Endothelial cell of umbilical vein (primary cell): ENCODE results near the gene PDE6D. TPM values are rescaled to one million over a fixed set of nuclear protein-coding genes. Genes with fewer than 3 reads are reported as not detected.
A peak's percentile ranks its signal among the peaks of the same experiment; 100 is the strongest.

Experiments
- BruUV-seq: library from RNA; stranded (reverse); fragments of 400-500 nt; replicated peaks from 2 replicates; lab custom pipeline; 2021; lab: Mats Ljungman, UMichigan
- CTCF ChIA-PET: fragments of 300-600, 350-600 bp; sonication (Branson Sonifier 250); formaldehyde crosslinking; loops from one replicate; lab custom pipeline; 2021; ENCODE audit warnings: antibody characterized with exemption, inconsistent platforms; lab: Charles Lee
- POLR2A ChIA-PET: fragments of 300-600, 350-600 bp; sonication (Branson Sonifier 250); formaldehyde crosslinking; loops from one replicate; lab custom pipeline; 2021; ENCODE audit warnings: antibody characterized with exemption, inconsistent platforms; lab: Charles Lee
- DNase-seq: peaks from one replicate; pipeline ENCODE4 v3.0.0-alpha.2; 2011; ENCODE audit warnings: low read depth, low spot score
- FAIRE-seq: peaks from 2 replicates; lab custom pipeline; 2011; peaks lifted over from hg19 to GRCh38; lab: Jason Lieb, UNC
- H2AFZ ChIP-seq: 2 replicates; pipeline ENCODE4 v1.6.0; 2012; ENCODE audit warnings: low read depth, low read length, control low read depth, inconsistent platforms
- H3K27ac ChIP-seq: 2 replicates; pipeline ENCODE4 v1.5.1; 2011; ENCODE audit warnings: low read depth, mild to moderate bottlenecking, control low read depth, low read length, moderate library complexity; ENCODE audit not compliant: insufficient read depth
- H3K27me3 ChIP-seq, 2 experiments: 2 replicates each; pipeline versions ENCODE4 v1.6.0 to v1.6.1; 2011; ENCODE audit warnings: low read length in 2 of 2, mixed read lengths in 1 of 2; ENCODE audit not compliant: control insufficient read depth in 2 of 2, insufficient read depth in 2 of 2
- H3K36me3 ChIP-seq, 2 experiments: 2 replicates in 1 of 2; 3 replicates in 1 of 2; pipeline ENCODE4 v1.5.1; 2011; ENCODE audit warnings: low read length in 2 of 2, mild to moderate bottlenecking in 1 of 2, moderate library complexity in 1 of 2; ENCODE audit not compliant: control insufficient read depth in 2 of 2, insufficient read depth in 2 of 2; ENCODE audit errors: extremely low read depth in 1 of 2
- H3K4me1 ChIP-seq: 3 replicates; pipeline ENCODE4 v1.5.1; 2011; ENCODE audit warnings: mild to moderate bottlenecking, low read length; ENCODE audit not compliant: control insufficient read depth, insufficient read depth; ENCODE audit errors: extremely low read depth
- H3K4me2 ChIP-seq: 2 replicates; pipeline ENCODE4 v1.6.1; 2011; ENCODE audit warnings: low read length, control low read depth, mixed read lengths; ENCODE audit not compliant: insufficient read depth
- H3K4me3 ChIP-seq, 3 experiments: fragments of 200-600 bp in 1 of 3; sonication (generic), shearing (Covaris generic) in 1 of 3; replicated peaks in 1 of 3; 2 replicates each; pipeline ENCODE4 v1.5.1; 2011 to 2016; ENCODE audit warnings: control low read depth in 3 of 3, low read length in 3 of 3, mild to moderate bottlenecking in 2 of 3, inconsistent platforms in 1 of 3, low read depth in 1 of 3, moderate library complexity in 1 of 3; ENCODE audit not compliant: insufficient read depth in 1 of 3
- H3K79me2 ChIP-seq: 2 replicates; pipeline ENCODE4 v1.6.0; 2012; ENCODE audit warnings: low read length, inconsistent platforms; ENCODE audit not compliant: control insufficient read depth, insufficient read depth
- H3K9ac ChIP-seq: replicated peaks from 2 replicates; pipeline ENCODE3; 2011; ENCODE audit warnings: low read length, control low read depth; ENCODE audit not compliant: insufficient read depth; ENCODE audit errors: extremely low read depth
- H3K9me1 ChIP-seq: replicated peaks from 3 replicates; pipeline ENCODE4 v1.6.0; 2011; ENCODE audit warnings: mild to moderate bottlenecking, low read length; ENCODE audit not compliant: control insufficient read depth, insufficient read depth; ENCODE audit errors: extremely low read depth
- H3K9me3 ChIP-seq: replicated peaks from 2 replicates; pipeline ENCODE4 v1.5.1; 2012; ENCODE audit warnings: low read length, inconsistent platforms; ENCODE audit not compliant: control insufficient read depth, insufficient read depth
- H4K20me1 ChIP-seq: replicated peaks from 2 replicates; pipeline ENCODE3; 2011; ENCODE audit warnings: mild to moderate bottlenecking, low read length; ENCODE audit not compliant: control insufficient read depth, insufficient read depth; ENCODE audit errors: extremely low read depth
- EZH2 ChIP-seq: IDR thresholded peaks from 2 replicates; pipeline ENCODE4 v1.6.1; 2012; ENCODE audit warnings: borderline replicate concordance, low read depth, mild to moderate bottlenecking, moderate library complexity, low read length, inconsistent platforms; ENCODE audit not compliant: severe bottlenecking
- FOS ChIP-seq: IDR thresholded peaks from 2 replicates; pipeline ENCODE4 v1.6.1; 2011; ENCODE audit warnings: mild to moderate bottlenecking, low read length, moderate library complexity, borderline replicate concordance; ENCODE audit not compliant: insufficient read depth
- JUN ChIP-seq: IDR thresholded peaks from 2 replicates; pipeline ENCODE4 v1.6.1; 2011; ENCODE audit warnings: borderline replicate concordance, low read depth; ENCODE audit not compliant: insufficient read length, insufficient read depth
- MYC ChIP-seq: IDR thresholded peaks from one replicate; pipeline ENCODE4 v1.6.1; 2011; ENCODE audit warnings: mild to moderate bottlenecking, low read depth, low read length
- POLR2A ChIP-seq: IDR thresholded peaks from 2 replicates; pipeline ENCODE4 v1.6.1; 2012; ENCODE audit warnings: low read depth, mild to moderate bottlenecking, control low read depth, low read length
- POLR2AphosphoS5 ChIP-seq: IDR thresholded peaks from 2 replicates; pipeline ENCODE4 v1.6.1; 2012; ENCODE audit warnings: low read depth, mild to moderate bottlenecking, control low read depth, low read length, moderate library complexity; ENCODE audit not compliant: insufficient read depth
- dilution Hi-C: fragments of 300-500 bp; cut with MboI; formaldehyde crosslinking; loops from one replicate; pipeline ENCODE4 v1.15.0; 2019; ENCODE audit warnings: low sequenced_read_pairs; ENCODE audit not compliant: extremely low pct_ligation_motif_present
- intact Hi-C: fragments of 100-400 bp; cut with micrococcal nuclease; formaldehyde crosslinking; loops from one replicate; pipeline ENCODE4 v1.10.0; 2022
- polyA plus RNA-seq, 4 experiments: library from polyadenylated mRNA; depleted of rRNA in 3 of 4; stranded (reverse) in 3 of 4; unstranded in 1 of 4; fragments of >200 nt; gene quantifications; 2 replicates each; pipeline versions ENCODE4 v1.2.1 to v1.2.3, GENCODE V29; 2011 to 2012; ENCODE audit warnings: missing spikeins in 1 of 4
- total RNA-seq: library from RNA; stranded (reverse); gene quantifications from 2 replicates; pipeline ENCODE4 v1.2.3, GENCODE V29; 2021
- TF ChIP-seq, protein P1 (sequence below), 2 donors: IDR thresholded peaks; 1 replicate in 1 of 2; 2 replicates in 1 of 2; pipeline ENCODE4 v1.5.1; 2011; ENCODE audit warnings: low read length in 2 of 2, mild to moderate bottlenecking in 2 of 2, moderate library complexity in 2 of 2, control low read depth in 1 of 2, inconsistent platforms in 1 of 2, low read depth in 1 of 2; ENCODE audit not compliant: insufficient read depth in 1 of 2; ENCODE audit errors: extremely low read depth in 1 of 2

Gene PDE6D
- total and polyA plus RNA-seq, 2 donors (not counting 3 experiments of a cell fraction or from before 2014, with no cell fraction given), result 23.8 to 36.8 TPM

DNA sequence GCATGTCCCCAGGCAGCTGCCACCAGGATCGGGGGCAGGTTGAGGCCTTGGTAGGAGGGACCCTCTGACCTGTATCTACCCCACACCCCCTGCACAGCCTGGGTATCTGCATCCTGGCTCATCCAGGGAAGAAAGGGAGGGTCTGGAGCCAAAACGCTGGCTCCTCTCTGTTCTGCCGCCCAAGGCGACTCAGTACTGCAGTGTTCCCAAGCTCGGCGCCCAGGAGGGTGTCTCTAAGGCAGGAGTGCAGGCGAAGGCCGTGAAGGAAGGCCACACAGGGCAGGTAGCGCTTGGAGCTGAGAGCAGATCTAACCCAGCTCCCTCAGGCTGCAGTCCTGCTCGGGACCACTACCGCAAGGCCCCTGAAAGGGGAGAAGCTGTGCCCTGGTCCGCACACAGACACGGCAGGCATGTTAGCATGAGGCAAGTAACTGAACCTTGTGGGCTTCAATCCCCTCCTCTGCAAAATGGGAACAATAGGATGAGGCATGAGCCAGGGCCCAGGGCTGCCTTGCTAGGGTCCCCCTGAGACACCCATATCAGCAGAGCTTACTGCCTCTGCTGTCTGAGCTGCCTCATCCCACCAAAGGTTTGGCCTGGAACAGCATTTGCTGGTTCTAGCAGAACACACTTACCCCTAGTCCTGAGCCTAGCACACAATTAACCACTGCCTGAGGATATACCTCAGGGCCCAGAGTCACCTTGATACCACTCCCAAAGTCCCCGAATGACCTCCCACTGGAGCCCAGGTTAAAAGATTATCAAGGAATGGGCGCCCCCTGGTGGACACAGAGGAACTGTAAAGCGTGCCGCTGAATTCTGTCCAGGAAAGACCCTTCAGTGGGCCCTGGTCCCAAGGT is 66.2 kb downstream of the PDE6D start:
- peaks cover 11 to 17% of the 10 kb centered on the region in 2 experiments for H3K36me3 ChIP-seq
- DNase-seq, result peak; percentile 60
- TF ChIP-seq MYC (no peak), POLR2A (no peak), JUN (no peak), EZH2 (no peak), POLR2AphosphoS5 (peak; percentile 61), FOS (no peak)
- TF ChIP-seq, protein P1, sequence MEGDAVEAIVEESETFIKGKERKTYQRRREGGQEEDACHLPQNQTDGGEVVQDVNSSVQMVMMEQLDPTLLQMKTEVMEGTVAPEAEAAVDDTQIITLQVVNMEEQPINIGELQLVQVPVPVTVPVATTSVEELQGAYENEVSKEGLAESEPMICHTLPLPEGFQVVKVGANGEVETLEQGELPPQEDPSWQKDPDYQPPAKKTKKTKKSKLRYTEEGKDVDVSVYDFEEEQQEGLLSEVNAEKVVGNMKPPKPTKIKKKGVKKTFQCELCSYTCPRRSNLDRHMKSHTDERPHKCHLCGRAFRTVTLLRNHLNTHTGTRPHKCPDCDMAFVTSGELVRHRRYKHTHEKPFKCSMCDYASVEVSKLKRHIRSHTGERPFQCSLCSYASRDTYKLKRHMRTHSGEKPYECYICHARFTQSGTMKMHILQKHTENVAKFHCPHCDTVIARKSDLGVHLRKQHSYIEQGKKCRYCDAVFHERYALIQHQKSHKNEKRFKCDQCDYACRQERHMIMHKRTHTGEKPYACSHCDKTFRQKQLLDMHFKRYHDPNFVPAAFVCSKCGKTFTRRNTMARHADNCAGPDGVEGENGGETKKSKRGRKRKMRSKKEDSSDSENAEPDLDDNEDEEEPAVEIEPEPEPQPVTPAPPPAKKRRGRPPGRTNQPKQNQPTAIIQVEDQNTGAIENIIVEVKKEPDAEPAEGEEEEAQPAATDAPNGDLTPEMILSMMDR (IDR thresholded peaks at IDR 0.05; ENCODE audit: extremely low read depth in 1 of 2, insufficient read depth in 1 of 2, low read depth in 1 of 2, low read length in 2 of 2), result peak; percentile 73 to 76

More for the DNA sequence above, 66.2 kb downstream of the PDE6D start:
- Histone ChIP-seq H3K4me3 (no peak overlapping the region), H3K4me1 (peaks cover 27% of the 10 kb centered on the region), H3K27ac (no peak overlapping the region), H3K4me2 (no peak overlapping the region), H3K9me1 (no peaks in the 10 kb centered on the region), H3K9ac (no peak overlapping the region), H3K9me3 (no peaks in the 10 kb centered on the region), H2AFZ (no peak overlapping the region), H3K27me3 (no peaks in the 10 kb centered on the region), H3K79me2 (peaks cover 27% of the 10 kb centered on the region), H4K20me1 (no peaks in the 10 kb centered on the region)
- intact Hi-C loops, result loop anchor here (1.0 kb wide), 5 partner anchors 28 to 152 kb away; no protein-coding TSS in a partner anchor
- CTCF ChIA-PET, result interaction anchor here (0.6 to 13.8 kb wide), 40 partner anchors 8 to 251 kb away, joined by 3 to 583 read pairs (median 5); partner anchors contain the start of genes COPS7B, NCL and PDE6D
- POLR2A ChIA-PET, result interaction anchor here (0.5 to 1.3 kb wide), 3 partner anchors 17 to 37 kb away, joined by 3 to 8 read pairs (median 5); no protein-coding TSS in a partner anchor
- peak; percentile 84 for FAIRE-seq
- BruUV-seq, result no TSS peak
- dilution Hi-C loops, result no loop called here
